Stimulated activated CD4-positive, alpha-beta T cell treated with anti-CD3 and anti-CD28 coated beads, Interleukin-15, amount 100 ng/mL, for 48 hours (primary cell): ENCODE measurements around the gene RNF207.

Source experiments
- DNase-seq, 2 donors: peaks; one replicate each; pipeline ENCODE4 v3.0.0-alpha.2; 2020; ENCODE audit warnings: low read depth in 2 of 2

The RNF207 gene, protein sequence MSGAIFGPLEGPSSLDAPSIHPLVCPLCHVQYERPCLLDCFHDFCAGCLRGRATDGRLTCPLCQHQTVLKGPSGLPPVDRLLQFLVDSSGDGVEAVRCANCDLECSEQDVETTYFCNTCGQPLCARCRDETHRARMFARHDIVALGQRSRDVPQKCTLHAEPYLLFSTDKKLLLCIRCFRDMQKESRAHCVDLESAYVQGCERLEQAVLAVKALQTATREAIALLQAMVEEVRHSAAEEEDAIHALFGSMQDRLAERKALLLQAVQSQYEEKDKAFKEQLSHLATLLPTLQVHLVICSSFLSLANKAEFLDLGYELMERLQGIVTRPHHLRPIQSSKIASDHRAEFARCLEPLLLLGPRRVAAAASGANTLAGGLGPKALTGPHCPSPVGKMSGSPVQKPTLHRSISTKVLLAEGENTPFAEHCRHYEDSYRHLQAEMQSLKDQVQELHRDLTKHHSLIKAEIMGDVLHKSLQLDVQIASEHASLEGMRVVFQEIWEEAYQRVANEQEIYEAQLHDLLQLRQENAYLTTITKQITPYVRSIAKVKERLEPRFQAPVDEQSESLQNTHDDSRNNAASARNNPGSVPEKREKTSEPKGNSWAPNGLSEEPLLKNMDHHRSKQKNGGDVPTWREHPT

DNA sequence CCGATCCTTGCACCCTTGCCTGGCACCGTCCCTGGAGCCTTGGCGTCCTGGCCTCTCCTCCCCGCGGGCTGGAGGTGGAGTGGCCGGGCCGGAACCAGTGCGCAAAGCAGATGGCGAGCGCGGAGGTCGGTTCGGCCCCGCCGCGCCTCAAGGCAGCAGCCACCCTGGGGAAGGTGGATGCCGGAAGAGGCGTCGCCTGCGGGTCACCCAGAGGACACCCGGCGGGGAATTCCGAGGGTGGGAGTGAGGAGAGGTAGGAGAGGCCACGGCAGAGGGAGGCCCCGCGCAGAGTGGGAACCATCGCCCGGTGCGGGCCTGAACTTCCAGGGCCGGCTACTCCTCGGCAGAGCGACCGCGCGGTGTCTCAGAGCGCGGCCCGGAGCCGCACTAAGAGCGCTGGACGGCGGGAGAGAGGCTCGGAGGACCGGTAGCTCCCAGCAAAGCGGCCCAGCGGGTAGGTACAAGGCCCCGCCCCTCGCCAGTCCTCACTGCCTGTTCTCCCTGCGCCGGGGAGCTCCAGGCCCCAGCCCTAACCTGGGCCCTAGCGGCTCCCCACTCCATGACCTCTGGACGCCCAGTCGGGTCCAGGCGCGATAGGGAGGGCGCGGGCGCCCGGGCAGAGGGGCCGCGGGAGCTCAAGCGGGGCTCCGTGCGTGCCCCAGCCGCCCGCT is at the start of gene RNF207:
Gene RNF207 (plus strand): TSS at position 271 of the 671 bp plus-strand sequence. CDS start 417 bp downstream, outside the sequence.
- peak; percentile 52 to 64 for DNase-seq

DNA sequence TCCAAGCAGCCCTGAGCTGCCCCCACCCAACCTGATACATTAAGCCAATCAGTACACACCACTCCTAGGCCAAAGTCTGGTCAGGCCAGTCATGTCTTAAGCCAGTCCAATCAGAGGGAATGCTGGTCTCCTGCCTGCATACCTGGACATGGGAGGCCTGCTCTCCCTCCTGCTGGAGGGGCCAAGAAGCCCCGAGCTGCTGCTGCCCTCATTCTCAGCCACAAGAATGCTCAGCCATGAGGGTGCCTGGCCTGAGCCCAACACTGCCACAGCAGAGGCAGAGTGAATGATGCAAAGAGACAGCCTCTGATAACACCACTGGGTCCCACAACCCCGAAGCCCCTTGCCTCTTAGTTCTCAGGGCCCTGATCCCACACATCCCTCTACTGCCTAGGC is 48.8 kb upstream of the RNF207 start:
- no peak for DNase-seq

DNA sequence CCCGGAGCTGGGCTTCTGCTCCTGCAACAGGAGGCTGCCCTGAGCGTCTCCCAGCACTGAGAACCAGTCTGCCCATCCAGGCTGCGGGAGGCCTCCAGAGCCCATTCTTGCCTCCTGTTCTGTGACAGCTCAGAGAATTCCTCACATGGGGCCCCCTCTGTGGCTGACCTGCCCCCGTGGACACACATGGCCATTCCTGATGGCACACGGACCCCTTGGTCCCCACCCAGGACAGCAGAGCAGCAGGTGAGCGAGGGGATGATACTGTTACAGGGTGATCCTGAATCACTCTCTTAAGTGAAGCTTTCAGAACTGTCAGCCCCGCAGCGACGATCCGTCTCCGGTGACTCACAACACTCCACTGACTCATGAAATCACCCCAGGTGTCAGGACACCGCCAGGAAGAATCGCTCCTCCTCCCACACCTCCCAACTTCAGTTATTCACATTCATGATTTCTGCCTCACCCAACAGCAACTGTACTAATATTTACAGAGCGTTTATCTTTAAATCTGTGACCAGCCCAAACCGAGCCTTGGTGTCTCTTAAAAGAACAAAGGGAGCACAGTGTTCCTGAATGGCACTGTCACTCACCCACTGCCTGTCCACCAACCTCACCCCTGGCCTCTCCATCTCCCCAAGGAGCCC is 48.3 kb upstream of the RNF207 start:
- DNase-seq: peak; percentile 38 to 40

DNA sequence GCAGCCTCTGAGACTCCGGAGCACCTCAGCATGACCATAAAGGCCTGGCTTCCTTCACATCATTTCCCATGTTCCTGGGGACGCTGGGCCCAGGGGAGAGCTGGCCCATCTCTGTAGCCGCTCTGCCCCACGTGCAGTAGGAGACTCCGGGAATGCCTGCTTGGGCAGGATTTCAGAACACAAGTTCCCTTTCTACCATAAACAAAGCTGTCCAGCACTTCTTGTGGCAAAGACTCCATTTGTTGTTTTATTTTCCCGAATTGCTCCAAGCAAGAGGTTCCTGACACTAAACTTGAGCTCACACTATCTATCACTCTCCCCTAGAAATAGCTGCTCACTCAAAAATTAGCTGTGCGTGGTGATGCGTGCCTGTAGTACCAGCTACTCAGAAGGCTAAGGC is 47.7 kb upstream of the RNF207 start:
- DNase-seq: no peak

DNA sequence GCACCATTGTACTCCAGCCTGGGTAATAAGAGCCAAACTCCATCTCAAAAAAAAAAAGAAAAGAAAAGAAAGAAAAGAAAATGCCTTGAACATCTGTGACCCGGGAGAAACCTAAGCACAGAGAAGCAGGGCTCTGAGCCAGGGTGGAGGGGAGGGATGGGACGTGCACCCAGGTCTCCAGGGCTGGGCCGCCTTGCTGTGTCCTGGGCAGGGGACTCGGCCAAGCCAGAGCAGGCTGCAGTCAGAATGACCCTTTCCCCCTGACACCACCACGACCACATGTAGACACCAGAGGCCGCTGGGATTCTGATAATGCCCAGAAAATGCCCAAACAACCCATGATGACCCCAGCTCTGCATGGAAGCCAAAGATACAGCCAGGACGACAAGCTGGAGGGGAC is 43.6 kb upstream of the RNF207 start:
- DNase-seq: no peak

DNA sequence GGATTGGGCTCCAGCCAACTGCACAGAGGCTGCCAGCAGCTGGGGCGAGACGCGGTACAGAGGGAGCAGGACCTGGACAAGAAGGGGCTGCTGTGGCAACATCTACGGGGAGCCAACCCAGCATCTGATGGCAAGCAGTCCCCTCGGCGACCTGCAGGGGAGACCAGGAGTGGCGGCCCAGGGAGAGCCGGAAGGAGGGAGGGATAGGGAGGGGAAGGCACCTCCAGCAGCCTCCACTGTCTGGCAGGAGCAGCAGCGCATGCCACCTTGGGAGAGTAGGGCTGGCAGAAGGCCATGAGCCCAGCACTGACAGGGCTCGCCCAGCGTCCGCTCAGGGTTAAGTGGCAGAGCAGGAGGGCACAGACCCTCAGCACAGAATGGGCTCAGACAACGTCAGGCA is 43.1 kb upstream of the RNF207 start:
- no peak for DNase-seq

DNA sequence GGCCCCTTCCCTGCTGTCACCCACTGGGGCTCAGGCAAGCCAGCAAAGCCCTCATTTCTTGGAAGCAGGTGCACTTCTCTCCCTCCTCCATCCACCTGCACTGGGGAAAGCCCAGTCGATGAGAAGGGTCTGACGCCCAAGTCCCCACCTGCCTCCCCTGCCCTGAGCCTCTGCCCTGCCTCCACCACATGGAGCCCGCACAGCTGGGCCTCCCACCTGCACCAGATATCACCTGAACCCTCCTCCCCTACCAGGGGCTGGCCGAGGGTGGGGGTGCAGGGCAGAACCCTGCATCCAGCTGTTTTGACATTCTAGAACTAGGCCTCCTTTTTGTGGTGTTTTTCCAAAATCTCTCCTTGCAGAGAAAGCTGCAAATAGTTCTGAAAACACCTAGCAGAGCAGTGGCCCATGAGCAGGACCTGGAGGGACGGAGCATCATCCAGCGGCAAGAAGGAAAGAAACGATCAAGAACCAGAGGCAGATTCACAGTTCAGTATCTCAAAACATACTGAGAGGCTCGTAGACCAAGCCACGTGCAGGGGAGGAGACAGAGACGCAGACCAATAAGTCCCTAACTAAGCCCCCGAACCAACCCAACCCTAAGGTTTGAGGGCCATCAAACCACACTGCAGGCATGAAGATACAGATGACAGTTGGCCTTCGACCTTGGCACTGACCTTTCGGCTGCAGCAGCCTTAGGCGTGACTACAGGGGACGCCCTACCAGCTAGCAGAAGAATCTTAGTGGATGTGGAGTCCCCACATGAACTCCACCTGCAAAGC is 42.5 kb upstream of the RNF207 start:
- DNase-seq: no peak

DNA sequence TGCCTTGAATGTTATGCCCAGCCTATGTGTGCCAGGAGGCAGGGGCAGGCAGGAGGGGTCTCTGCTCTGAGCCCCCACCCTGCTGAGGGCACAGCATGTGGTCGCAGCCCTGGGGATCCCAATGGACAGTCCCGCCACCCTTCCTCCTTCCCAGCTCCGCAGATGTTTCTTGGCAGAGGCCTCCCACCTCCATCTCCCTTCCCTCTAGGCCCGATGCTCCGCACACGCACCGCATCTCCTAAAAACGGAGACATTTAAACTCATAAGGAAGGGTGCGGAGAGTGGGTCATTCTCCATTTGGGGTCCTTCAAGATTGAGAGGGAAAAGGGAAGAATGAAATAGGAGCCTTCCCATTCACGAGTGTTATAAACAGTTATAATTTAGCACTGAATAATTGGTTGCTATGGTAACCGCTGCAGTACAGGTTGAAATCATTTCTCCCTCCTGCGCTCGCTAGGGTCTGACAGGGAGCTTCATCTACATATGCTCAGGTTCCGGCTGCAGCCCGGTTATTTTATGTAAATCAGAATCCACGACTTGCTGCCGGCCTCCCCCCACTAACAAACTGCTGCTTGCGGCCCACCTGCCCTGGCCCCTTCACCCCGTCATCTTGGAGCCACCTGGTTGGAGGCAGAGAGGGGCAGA is 41.8 kb upstream of the RNF207 start:
- DNase-seq: no peak

DNA sequence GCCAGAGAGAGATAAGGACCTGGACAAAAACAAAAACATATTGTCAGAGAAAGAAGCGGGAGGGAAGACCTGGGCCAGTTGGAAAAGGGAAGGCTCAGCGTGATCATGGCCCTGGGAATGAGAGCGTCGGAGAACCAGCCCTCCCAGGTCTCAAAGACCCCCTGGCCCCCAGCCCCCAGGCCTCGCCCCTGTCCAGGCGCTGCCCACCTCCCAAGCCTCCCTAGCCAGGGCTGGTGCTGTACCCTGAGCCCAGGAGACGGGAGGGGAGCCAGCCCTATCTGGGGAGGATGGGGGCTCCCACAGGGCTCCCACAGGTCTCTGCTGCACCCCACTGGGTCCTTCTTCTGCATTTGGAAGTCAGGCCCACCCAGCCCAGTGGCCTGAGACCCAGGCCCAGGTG is 40.9 kb upstream of the RNF207 start:
- DNase-seq: no peak

DNA sequence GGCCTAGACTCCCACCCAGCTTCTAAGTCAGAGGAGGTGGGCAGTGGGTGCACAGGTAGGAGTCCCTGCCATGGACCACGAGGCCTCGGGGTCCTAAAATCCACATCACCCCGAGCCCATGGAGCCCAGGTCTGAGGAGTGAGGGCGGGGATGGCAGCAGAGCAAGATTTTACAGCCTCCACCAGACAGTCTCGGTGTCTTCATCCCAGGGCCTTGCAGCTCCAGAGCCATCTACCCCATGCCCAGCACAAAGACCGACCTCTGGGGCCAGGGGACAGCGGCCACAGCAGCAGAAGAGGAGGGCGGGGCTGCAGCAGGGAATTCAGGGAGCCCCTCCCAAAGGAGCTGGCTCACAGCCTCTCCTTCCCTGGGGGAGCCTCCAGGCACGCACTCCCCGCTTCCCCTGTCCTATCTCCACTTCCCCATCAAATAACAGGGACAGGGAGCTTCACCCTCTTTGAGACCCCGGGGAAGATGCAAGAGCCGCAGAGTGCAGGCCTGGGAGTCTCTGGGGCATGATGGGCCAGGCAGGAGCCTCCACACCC is 40.4 kb upstream of the RNF207 start:
- no peak for DNase-seq

DNA sequence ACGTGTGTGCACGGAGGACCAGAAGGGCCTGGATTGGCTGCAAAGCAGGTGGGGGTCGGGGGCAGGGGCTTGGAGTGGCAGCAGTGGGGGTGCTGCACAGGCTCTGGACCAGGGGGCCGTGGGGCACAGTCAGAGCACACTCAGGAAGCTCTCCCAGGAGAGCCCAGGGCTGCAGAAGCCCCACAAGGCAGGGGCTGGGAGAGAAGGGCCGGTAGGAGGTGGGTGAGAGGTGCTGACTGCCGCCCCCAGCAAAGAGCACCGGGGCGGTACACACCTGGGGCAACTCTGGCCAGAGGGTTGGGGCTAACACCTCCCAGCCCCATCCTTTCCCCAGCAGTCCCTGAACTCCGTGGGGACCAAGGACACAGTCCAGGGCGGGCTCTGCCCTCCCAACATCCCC is 39.7 kb upstream of the RNF207 start:
- no peak for DNase-seq

DNA sequence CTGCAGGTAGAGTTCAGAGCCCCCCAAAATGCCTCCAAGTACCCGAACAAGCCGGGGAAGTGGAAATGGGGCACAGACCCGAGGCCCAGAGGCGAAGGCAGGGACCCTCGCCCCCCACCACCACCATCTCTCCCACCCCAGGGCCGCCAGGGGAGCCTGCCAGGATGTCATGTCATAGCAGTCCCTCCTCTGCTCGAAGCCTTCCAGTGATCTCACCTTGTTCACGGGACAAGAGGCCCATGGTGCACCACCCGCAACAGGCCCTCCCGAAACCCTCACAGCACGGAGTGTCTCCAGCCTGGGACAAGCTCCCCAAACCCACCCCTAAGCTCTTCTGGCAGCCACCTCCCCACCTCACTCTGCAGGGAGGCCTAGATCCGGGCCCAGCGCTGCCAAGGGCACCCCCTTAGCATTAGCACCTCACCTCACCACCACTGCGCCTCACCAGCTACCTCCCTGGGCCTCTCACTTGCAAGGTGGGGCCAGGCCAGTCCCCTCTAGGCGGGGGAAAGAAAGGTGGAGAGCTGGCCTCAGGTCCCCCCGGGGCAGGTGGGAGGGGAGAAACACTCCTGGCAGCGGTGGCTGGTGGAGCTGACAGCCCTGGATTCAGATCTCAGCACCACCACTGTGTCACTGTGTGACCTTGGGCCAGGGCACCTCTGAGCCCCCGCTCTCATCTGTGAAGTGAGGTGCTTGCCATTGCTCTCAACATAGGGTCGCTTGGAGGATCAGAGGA is 39.1 kb upstream of the RNF207 start:
- no peak for DNase-seq

DNA sequence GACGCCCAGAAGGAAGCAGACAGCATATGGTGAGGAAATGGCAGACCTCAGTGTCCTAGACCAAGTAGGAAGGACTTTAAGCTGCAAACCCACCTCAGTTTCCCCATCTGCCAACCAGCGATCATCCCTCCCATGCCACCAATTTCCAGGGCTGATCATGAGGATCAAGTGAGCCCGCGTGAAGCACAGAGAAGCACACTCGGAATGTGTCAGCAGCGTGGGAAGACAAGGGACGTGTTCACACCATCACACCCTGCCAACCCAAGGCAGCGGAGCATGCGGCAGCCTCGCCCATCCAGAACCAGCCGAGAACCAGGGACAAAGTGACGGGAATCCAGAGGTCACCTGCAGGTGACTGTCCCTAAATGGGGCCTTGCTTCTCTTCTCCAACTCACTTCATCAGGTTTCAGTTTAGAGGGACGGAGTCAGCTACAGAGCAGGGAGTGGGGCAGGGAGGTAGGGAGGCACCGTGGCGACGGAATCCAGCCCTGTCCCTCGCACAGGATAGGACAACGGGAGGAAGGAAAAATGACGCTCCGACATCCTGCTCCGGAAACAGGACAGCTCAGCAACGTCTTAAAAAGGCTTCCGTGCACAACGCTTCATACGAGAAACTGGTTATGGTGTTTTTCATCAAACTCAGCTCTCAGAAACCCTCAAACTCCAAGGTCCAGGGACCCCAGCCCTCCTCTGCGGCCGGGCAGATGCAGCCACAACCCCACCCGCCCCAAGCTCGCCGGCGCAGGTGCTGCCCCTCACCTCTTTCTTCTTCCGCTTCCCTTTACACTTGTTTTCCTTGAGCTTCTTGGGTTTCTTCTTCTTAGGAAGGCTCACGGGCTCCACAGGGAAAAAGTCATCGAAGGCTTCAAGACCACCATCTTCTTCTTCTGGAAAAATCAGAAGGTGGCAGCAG is 38.3 kb upstream of the RNF207 start:
- DNase-seq: no peak

DNA sequence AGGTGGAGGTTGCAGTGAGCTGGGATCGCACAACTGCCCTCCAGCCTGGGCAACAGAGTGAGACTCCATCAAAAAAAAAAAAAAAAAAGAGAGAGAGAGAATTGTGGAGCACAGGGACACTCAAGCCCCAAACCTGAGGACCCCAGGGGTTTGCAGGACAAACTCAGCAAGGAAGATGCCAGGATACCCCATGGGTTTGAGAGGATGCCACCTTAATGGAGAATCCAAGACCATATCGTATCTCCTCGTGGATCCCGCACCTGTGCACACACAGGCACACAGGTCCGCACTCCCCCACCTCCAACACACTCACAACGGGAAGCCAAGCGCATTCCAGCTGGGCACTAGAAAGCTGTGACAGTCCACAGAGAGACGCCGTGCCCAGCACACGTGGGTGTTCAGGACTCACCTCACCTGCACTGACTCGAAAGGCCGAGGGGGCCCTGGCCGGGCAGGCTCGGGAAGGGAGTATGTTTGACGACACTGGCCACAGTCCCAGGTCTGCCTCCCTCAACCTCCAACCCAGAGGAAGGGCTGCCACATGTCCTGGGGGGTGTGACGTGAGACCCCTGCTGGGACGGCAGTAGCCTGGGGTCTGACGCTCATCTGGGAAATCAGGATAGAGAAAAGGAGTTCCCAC is 36.9 kb upstream of the RNF207 start:
- no peak for DNase-seq

DNA sequence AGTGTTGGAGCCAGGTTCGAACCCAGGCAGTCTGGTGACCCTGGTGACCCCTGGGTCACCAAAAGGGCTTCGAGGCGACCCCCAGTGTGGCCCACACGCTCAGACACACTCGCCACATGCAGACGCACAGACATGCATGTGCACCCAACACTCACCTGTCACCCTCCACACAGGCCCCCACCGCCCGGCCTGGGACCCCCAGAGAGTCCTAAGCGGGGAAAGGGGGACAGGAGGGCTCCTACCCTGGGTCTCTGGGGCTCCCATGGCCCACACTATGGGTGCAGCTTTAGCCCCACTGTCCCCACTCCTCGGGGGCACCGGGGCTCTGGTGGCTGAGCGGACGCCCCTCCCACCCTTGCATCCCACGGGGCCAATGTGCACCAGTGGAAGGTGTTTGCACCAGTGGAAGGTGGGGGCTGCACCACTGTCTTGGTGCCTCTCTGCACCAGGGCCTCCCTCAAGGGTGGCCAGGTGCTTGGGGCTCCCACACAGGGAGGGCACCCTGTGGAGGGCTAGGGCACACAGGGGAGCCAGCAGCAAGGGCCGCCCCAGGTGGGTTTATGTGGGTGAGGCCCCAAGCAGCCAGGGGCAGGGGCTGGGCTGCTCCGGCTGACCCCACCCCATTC is 35.7 kb upstream of the RNF207 start:
- no peak for DNase-seq

DNA sequence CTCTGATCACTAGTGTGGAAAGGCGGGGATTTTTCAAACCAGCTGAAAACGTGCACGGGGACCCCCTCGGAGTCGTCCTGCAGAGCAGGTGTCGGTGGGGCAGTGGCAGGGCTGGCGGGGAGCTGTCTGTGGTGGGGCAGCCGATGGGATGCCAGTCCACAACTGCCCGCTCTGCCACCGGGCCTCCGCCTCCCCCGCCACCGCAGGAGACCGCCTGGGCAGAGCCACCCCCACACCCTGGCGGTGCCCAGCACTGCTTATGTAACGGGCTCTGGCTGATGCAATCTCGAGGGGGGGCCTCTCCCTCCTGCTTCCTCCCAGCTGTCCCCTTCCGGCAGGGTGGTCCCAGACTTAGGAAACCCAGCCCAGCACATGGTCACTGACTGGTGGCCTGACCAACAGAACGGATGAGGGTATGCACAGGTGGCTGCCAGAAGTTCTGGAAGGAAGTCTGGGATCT is 35.1 kb upstream of the RNF207 start:
- DNase-seq: no peak

DNA sequence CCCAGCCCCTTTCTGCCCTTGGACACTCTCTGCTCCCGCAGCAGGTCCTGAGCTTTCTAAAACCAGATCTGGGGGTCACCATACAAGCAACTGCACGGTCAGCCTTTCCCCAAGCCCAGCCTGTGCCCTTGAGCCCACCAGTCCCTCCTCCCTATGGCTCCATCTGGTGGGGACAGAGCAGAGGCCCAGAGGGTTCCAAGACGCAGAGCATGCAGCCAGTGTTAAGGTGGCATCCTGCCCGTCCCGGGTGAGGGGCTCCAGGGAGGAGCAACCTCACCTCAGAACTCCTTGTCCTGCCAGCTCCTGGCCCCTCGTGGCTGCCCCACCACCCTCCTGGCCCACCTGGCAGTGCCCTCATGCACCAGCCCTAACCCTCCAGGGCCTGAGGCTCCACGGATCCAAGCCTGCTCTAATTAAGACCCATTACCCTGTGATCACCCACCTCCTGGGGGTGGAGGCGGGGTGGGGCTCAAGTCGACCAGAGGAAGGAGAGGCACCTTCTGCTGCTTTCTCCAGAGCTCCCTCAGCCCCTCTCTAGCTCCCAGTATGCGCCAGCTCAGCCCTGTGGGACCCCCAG is 34.3 kb upstream of the RNF207 start:
- DNase-seq: no peak

DNA sequence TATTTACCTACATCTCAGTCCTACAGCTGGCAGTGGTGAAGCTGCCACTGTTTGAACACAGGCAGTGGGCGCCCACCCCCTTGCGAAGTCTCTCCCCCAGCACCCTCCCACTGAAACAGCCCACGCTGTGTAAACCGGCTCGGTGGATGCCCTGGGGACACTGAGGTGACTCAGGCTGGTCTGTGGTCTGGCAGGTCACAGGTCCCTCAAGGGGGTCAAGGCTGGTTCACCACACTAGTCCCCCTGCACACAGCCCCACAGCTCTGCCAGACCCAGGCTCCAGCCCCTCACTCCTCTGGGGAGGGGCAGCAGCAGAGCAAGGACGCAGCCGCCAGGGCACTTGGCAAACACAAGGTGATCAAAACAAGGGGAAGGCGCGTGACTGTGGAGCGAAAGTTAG is 33.4 kb upstream of the RNF207 start:
- no peak for DNase-seq
